Measurements from ENCODE around the gene LAMA3.

LAMA3 gene

DNA sequence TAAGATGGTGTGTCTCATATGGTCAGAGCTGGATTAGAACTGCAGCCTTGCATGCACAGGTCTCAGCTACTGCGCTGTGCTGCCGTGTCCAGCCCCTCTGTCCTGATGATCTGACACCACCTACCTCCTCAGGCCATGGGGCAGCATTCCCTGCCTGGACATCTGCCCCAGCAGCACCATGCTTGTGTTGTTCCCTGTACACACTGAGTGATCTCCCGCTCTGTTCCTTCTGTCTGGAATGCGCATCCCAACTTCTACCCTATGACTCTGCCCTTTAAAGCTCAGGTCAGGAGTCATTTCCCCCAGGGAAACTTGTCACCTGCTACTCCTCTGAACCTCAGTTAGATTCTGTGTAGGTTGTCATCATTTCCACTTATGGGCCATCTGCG, 167.9 kb downstream of the LAMA3 start:
- DNase-seq, result no peak

DNA sequence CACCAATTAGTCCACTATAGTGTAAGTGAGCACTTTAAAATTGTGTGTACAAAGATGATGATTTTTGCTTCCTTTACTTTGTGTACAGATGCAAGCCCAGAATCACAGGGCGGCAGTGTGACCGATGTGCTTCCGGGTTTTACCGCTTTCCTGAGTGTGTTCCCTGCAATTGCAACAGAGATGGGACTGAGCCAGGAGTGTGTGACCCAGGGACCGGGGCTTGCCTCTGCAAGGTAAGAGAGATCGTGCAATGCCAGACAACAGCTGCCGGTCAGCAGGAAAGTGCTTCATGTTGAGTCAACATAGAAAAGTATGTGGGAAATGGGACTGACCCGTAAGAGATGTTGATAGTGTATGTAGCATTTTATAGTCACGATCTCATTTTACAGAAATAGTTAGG, 168.5 kb downstream of the LAMA3 start:
- no peak for DNase-seq

DNA sequence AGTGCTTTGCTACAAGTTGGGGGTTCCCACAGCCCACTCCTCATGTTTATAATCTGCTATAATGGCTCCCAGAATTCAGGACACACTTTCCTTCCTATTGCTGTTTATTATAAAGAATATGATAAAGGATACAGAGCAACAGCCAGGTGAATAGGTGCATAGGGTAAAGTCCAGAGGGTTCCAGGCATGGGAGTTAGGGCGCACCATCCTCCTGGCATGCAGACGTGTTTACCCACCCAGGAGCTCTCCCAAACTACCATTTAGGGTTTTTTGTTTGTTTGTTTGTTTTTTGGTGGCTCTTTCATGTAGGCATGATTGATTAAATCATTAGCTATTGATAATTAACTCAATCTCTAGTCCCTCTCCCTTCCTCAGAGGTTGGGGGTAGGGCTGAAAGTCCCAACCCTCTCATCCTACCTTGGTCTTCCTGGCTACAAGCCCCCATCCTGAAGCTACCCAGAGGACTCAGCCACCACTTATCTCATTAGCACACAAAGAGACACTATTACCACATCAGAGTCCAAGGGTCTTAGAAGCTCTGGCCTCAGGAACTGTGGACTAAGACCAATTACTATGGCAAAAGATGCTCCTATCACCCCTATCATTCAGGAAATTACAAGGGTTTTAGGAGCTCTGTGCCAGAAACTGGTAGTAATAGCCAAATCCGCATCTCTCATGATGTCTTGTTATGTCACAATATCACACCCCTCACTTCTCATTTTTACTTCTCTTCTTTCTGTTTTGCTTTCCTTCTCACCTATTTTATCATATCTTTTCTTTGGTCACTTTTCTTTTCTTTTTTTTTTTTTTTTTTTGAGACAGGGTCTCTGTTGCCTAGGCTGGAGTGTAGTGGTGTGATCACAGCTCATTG, 170.4 kb downstream of the LAMA3 start:
- no peak for DNase-seq

DNA sequence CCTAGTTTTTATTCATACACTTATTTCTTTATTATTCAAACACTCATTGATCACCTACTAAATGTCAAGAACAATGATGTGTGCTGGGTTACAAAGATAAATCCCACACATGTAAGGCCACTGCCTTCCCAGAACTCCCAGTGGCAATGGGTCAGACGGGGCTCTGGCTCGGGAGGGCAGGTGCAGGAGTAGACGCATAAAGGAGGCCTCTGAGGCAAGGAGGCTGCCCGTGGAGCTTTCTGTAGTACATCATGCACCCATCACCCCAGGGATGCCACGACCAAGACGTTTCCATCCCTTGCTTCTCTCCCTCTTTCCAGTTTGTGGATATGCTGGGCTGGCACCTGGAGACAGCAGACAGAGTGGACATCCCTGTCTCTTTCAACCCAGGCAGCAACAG, 172.1 kb downstream of the LAMA3 start:
- no peak for DNase-seq

DNA sequence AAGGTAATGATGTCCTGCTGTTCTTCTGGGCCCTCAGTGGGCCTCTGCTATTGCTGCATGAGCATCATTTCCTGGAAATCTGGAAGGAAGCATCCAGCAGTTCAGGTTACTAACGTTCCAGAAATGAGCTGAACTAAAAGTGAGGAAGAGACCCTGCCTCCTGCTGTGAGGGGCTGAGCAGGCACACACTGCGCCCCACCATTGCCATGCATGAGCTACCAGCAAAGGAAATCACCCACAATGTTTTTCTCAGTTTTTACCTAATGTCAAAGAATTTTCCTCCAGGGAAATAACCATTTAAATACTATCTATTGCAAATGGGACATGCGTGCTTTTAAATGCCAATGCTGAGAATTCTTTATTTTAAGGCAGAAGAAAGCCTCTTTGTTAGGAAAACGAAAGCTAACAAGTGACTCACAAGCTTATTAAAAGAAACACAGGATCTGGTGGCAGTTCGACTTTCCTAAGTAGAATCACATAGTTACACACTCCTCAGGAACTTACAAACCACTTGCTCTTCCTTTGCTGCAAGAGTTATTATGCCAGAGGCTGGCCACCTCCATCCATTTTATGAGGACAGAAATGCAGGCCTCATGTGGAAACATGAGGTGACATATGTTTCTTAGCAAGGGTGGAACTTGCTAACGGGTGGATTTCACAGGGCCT, 172.7 kb downstream of the LAMA3 start:
- no peak for DNase-seq

DNA sequence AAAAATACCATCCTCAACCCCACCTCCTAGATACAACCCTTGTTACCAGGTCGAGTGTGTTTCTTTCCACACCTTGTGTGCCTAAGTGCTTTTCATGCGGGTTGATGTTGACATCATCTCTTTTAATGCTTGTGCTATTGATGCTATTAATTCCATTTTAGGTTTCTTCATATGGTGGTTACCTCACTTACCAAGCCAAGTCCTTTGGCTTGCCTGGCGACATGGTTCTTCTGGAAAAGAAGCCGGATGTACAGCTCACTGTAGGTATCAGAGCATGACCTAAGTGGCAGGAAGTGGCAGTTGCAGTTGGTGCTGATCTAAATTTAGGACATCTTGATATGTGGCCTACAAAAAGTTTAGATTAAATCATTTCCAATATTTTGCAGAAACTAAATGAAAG, 175.4 kb downstream of the LAMA3 start:
- DNase-seq, result no peak

DNA sequence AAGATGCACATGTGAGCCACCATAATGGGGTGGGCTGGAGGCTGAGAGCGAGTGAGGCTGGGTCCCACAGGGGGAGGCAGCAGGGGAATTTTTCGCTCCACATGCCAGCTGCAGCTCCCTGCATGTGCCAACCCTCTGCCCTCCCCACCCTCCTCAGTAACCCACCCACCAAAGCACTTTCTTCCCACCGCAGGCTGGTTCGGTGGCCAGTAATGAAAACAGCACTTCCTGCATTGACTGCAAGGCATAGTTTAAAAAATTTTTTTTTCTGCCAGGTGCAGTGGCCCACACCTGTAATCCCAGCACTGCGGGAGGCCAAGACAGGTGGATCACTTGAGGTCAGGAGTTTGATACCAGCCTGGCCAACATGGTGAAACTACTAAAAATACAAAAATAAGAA, 177.8 kb downstream of the LAMA3 start:
- no peak for DNase-seq

DNA sequence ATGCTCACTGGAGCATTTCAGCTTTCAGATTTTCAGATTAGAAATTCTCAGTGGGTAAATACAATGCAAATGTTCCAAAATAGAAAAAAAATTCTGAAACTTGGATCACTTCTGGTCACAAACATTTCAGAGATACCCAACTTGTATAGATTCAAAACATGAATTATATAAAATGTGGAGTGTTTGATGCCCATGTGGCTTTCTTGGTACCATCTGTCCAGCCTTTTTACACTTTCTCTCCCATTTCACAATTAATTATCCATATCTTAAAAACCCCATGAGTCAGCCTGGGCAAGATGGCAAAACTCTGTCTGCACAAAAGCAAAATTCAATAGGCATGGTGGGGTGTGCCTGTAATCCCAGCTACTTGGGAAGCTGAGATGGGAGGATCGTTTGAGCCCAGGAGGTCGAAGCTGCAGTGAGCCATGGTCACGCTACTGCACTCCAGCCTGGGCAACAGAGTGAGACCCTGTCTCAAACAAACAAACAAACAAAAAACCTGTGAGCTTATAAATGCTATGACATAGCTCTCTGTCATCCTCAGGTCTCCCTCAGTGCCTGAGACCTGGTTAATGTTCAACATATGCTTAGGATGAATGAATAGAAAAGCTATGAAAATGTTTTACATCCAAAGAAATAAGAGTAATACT, 179.0 kb downstream of the LAMA3 start:
- DNase-seq, result no peak

DNA sequence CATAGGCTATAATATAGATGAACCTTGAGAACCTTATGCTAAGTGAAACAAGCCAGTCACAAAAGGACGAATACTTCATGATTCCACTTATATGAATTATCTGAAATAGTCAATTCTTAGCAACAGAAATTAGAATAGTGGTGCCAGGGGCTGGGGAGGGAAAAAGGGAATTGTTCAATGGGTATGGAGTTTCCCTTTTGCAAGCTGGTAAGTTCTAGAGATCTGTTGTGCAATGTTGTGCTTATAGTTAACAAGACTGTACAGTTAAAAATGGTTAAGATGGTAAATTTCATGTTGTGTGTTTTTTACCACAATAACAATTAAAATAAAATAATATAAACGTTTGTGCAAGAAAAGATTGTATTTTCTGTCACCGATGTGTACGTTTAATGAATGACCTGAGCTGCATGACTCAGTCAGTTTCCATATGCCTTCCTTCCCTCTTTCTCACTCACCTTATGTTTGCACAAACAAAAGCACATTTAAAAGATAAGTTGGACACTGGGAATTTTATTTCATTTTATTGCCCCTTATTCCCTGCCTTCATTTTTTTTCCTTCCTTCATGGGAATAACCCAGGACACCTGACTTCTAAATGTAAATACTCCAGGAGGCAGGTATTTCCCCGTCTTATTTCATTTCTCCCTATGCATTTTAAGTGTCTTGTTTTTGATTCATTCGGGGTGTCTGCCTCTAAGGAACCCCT, 181.6 kb downstream of the LAMA3 start:
- no peak for DNase-seq

DNA sequence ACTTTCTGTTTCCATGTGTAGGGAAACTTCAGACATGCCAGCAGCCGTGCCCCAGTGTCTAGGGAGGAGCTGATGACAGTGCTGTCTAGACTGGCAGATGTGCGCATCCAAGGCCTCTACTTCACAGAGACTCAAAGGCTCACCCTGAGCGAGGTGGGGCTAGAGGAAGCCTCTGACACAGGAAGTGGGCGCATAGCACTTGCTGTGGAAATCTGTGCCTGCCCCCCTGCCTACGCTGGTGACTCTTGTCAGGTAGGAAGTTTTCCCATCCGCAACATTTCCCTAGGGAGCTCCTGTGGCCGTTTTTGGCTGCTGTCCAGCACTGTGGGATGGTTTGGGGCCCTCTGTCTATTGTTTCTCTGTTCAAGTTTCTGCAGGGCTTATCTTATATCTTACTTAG, 182.2 kb downstream of the LAMA3 start:
- no peak for DNase-seq

DNA sequence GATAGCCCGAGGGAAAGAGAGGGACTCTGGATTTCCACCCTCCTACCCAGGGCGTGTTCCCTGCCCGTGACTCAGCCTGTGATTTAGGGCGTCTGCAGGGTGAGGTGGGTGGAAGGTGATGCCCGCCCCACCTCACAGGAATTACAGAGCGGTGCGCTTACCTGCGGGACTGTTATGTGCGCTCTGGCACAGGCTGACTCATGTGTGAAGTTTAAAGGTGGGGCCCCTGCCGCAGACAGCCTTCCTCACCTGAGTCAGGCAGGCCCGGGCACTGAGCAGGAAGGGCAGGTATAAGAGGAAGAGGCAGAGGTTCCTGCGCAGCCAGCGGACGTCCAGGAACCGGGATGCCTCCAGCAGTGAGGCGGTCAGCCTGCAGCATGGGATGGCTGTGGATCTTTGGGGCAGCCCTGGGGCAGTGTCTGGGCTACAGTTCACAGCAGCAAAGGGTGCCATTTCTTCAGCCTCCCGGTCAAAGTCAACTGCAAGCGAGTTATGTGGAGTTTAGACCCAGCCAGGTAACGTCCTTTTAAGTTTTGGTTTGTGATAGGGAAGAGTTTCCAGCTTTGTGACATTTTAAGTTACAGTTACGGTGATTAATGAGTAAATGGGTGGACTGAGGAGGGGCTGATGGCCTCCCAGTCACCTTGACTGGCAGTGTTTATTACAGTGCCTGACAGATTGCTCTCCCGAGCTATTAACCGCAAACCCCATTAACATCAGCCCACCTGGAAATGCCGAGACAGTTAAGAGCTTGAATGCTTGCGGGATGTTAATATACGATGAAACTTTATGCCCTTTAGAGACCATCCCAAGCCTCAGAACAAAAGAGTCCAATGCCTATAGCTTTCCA, 183.7 kb downstream of the LAMA3 start:
- DNase-seq, result no peak

DNA sequence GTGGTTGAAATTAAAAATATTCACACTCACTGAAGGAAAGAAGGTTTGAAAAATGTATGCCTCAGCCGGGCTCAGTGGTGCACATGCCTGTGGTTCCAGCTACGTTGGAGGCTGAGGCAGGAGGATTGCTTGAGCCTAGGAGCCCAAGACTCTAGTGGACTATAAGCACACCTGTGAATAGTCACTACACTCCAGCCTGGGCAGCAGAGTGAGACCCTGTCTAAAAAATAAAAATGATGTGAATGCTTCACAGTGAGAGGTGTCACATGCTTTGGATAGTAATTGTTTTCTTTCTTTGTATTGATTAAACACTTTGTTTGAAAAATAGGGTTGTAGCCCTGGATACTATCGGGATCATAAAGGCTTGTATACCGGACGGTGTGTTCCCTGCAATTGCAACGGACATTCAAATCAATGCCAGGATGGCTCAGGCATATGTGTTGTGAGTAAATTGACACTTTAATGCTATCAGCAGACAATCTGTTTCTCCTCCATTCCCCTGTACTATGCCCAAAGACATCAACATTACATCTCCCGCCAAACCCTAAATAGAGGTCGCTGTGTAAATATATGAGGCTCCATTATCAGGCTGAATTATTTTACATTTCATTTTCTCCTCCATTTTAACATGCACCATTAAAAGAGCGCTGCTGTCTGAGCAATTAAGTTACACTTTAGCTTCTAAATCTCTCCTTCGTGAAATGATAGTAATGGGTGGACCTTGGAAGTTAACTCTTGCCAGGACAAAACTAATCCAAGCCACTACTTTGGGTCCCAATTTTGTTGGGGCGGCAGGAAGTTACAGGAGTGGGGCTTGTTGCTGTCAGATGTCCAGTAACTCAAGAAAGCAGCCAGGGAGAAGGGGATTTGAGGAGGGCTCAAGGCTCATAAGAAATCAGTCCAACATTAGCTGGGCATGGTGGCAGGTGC, 187.0 kb downstream of the LAMA3 start:
- DNase-seq, result no peak

DNA sequence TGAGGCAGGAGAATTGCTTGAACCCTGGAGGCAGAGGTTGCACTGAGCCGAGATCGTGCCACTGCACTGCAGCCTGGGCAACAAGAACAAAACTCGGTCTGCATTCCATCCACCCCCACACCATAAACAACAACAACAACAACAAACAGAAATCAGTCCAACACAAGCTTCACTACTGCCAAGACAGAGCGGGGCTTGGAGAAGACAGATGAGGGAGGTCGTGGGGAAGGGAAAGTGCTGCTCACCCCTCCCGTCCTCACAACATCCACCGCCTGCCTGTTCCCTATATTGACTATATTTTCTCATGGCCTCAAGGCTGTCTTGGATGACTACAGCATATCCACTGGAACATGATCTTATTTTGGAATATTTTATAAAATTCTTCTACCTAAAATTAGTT, 187.7 kb downstream of the LAMA3 start:
- no peak for DNase-seq

DNA sequence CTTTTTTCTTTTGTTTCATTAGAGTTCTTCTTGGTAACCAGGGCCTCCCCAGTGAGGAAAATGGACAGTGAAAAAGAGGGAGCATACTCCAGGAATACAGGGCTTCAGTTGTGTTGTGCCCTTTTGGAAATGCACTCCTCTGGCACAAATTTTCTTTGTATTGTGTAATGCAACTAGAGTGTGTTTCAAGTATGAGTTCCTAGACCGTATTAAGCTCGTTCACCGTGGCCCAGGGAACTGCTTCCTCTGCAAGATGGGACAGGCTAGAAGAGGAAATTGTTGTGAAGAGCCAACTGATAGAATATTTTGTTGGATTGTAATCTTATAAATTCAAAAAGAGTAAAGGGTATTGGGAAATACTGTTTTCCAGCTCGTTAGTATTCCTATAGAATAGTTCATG, 188.1 kb downstream of the LAMA3 start:
- DNase-seq, result no peak

DNA sequence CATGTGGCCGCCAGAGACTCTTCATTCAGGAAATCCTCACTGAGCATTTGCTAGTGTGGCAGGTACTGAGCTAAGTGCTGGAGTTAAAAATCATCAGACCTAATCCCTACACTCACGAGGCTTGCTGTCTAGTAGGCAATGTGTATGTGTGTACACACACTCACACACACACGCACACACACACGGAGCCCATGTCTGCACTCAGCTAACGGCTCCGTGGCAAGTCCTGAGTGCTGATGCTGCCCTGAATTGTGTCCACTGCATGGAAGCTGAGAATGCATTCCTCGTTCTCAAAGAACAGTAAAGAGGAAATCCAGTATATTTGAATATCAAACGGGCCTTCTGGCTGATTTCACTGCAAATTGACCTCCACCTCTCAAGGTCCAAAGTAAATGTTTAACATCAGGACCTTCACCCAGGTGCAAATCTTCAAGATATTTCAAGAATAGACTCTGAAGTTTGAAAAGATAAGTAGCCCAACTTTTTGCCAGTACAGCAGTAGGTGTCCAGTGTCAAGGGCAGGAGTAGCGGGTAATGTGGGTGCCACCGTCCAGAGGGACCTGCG, 189.2 kb downstream of the LAMA3 start:
- no peak for DNase-seq

DNA sequence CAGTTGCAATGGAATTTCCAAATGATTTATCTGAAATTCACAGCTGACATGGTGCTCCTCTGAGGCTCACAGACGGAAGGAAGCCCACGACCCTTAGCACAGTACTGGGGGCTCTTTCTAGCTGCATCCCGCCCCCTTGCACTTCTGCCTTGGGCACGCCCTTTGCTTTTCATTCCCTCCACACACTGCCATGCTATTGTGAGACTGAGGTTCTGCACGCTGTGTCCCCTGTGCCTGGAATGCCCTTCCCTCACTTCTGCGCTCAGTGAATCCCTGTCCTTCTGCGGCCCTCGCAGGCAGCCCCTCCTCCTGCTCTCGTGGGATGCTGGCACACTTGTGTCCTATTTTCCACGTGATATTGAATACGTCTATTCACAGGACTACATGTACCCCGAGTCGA, 189.9 kb downstream of the LAMA3 start:
- DNase-seq, result no peak

DNA sequence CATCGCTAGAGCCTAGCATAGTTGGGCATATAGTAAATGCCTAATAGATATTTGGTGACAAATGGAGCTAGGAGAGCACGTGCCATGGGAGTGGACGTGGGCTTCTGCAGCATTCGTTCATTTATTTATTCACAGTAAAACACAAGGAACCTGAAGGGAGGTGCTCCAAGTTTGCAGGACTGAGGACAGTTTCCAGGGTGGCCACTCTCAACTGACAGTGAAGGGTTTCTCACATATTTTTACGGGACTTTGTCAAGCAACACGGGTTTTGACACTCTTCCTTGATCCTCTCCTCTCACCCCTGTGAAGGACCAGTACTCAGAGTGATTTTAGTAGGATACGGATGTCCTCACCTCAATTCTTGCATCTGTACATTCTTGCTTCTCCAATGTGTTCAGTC, 190.3 kb downstream of the LAMA3 start:
- DNase-seq, result no peak

DNA sequence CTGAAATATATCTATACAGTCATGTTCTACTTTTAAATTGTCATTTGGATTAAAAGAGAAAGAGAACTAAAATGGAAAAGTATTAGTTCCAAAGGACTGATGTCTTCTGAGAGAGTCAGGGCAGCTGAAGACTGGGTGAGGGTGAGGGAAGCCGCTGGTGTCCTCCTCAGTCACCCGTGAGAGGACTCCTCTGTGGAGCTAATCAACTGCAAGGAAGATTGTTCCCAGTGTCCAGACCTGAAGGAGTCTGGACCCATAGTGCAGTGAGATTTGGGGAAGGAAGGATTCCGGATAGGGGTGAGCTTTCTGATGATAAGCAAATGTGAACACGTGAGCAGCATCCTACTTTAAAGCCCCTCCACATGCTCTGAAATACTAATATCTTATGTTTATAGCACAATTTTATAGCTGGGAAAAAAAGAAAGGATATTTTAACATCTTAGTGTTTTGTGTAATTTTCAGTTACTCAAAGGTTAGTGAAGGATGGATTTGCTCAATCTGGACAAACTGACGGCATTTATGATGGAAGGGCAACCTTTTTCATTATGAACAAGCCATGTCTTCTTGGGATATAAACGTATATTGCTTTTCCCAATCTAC, 190.8 kb downstream of the LAMA3 start:
- DNase-seq, result no peak

DNA sequence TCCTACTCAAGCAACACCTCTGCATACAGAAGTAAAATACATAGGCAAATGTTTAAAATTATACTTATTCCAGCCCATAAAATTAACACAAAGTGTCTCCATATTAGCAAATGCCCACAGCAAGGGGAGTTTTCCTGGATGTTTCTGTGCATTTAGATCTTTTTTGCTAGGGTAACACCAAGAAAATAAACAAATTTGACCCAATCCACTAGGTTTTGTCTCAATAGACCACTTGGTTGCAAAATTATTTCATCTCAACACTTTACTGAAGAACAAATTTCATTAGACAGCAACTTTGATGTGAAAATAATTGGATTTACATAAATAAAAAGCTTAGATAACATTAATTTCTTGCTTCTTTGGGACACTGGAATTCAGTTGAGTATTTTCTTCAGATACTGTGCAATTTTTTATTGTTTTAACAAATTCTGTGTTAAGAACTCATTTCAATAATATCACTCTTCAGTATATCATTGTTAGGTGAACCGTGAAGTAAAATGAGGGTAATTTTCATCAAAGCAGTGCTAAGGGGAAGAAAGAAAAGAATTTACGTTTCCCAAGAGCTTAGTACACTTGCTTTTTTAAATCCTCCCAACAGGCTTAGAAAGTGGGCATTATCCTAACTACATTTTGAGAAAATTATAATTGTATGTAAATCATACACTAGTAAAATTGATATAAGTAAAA, 191.8 kb downstream of the LAMA3 start:
- DNase-seq, result no peak

DNA sequence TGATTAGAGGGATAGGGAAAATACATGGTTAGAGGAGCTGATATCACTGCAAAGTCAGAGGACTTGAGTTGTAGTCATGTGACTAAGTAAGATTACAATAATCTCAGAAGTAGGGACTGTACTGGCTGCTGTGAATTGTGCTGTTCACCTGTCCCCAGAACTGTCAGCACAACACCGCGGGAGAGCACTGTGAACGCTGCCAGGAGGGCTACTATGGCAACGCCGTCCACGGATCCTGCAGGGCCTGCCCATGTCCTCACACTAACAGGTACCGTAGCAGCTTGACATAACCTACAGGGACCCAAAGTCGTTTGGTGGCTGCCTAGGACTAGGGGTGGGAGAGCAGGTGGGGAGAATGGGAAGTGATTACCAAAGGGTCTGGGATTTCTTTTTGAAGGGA, 192.5 kb downstream of the LAMA3 start:
- DNase-seq, result no peak

Measured in AML-193 (cell line).